ENCODE data around the gene EXOC3.
"Not testable (repeated sequence)": the region's sequence is repeated elsewhere in the genome, so short reads cannot be mapped to it uniquely, and the experiment has no call there.

Gene EXOC3

DNA sequence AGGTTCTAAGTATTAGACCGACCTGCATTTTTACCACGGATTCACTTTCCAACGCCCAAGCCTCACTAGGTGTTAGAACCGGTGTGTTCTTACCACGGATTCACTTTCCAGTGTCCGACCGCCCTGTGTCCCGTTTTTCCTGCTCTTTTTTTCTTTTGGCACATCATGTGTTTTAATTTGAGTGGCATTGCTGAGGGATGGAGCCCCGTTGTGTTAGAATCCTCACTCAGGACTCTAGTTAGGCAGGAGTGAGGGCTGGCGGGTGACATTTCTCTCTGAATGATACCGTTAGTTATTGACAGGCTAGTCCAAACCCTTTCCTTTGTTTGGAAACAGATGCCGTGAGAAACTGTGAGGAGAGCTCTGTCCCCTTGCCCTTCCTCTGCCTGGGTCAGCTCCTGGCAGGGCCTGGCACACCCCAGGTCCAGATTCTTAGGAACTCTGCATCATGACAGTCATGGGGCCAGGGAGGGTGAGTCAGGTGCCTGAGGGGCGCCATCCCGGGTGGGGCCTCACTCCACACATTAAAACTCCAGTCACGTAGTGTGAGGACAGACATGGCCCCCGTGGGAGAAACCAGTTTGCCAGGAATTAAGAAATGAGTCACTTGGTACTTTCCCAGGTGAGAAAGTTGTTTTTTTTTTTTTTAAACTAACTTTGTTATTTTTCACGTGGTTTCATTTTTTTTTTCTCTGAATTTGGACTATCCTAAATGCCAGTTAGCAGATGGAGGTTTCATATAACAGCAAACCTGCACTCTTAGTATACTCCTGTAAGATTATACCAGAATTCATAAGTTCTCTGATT lies 15.8 kb downstream of the EXOC3 start:
- DNase-seq, result no peak

DNA sequence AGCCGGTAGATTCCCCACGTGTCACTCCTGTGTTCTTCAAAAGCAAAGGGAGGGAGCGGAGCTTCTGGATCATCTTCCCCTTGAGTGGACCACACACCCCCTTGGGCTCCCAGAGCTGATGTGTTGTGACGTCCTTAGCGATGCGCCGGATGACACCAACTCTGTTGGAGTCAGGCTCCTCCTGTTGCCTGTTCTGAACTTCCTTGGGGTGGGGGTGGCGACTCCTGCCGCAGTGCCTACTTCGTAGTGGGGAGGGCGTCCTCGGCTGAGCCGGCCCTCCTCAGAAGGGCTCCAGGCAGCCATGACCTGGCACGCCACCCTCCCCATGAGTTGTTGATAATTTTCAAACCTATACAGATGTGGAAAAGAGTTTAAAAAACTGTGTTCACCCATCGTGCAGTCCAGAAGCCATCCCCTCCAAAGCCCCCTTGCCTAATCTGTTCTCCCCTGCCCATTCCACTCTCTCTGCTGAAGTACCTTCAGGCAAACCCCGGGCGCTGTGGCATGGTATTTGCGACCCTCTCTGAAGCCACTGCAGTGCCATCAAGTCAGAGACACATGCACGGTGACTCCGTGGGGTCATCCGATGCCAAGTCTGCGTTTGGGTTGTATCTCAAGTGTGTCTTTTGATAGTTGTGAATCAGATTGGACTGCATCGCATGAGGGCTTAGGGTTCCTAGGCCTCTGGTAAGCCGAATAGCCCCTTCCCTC lies 16.7 kb downstream of the EXOC3 start:
- DNase-seq, result no peak

DNA sequence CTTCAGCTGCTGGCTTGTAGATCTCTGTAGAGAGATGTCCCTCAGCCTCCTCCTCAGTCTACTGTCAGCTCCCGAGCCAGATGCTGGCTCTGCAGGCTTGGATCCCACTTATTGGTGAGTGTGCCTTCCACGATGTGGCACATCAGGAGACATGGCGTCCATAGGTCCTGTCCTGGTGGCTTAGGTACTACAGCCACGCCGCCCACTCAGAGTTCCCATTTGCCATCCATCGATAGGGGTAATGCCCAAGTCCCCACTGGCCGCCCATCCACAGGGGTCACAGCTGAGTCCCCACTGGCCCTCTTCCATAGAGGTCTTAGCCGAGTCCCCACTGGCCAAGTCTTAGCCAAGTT lies 17.3 kb downstream of the EXOC3 start:
- no peak for DNase-seq

DNA sequence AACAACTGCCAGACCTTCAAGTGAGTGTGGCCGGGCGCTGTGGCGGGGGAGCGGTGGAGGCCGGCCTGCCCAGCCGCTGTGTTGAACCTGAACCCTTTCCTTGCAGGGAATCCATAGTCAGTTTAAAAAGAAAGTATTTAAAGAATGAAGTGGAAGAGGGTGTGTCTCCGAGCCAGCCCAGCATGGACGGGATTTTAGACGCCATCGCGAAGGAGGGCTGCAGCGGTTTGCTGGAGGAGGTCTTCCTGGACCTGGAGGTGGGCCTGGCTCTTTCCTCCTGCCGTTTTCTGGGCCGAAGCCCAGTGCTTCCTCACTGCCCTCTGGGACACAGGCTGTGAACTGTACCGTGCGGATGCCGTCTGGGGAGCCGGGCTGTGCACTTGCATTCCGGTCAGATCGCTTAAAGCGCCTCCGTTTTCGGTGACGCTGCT lies 19.1 kb downstream of the EXOC3 start:
- no peak for DNase-seq

DNA sequence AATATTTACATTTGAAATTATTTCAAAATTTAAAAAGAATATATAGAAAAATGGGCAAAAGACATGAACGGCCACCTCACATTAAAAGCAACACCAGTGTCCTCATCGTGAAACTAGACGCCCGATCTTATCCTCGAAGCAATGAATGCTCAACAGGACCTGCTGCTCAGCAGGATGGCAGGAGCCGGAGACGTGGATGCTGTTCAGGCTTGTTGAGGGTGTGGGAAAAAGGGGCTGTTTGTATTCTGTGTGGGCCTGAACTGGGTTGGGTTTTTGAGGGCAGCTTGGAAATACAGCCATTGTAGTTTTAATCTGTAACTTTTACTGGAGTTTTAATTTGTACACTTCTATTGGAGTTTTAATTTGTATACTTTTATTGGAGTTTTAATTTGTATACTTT lies 20.3 kb downstream of the EXOC3 start:
- DNase-seq, result no peak

DNA sequence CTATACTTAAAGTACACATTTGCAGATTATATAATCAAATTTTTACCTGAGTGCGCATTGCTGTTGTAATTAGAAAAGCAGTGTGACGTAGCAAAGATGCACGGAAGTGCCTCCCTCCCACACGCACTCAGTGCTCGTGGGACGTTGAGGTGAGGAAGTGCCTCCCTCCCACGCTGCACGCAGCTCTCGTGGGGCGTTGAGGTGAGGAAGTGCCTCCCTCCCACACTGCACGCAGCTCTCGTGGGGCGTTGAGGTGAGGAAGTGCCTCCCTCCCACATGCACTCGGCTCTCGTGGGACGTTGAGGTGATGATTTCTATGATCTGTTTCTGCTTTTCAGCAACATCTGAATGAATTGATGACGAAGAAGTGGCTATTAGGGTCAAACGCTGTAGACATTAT lies 21.0 kb downstream of the EXOC3 start:
- peak; percentile 72 for DNase-seq

DNA sequence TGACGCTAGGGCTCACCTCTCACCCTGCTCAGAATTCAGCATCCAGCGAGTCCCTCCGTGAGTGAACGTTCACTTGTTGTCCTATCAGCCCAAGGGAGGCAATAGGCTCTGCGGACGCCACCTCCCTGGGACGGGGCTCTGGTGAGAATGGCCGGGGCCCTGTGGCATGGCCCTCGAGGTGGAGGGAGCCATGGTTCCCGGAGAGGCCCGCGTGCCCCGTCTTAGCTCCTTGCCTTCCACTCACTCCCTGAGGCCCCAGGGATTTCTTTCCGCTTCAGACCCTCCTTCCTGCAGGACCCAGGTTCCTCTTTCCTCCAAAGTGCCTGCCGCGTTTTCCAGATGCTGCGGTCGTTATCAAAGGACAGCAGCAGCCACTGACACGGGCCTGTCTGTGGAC lies 21.5 kb downstream of the EXOC3 start:
- no peak for DNase-seq

DNA sequence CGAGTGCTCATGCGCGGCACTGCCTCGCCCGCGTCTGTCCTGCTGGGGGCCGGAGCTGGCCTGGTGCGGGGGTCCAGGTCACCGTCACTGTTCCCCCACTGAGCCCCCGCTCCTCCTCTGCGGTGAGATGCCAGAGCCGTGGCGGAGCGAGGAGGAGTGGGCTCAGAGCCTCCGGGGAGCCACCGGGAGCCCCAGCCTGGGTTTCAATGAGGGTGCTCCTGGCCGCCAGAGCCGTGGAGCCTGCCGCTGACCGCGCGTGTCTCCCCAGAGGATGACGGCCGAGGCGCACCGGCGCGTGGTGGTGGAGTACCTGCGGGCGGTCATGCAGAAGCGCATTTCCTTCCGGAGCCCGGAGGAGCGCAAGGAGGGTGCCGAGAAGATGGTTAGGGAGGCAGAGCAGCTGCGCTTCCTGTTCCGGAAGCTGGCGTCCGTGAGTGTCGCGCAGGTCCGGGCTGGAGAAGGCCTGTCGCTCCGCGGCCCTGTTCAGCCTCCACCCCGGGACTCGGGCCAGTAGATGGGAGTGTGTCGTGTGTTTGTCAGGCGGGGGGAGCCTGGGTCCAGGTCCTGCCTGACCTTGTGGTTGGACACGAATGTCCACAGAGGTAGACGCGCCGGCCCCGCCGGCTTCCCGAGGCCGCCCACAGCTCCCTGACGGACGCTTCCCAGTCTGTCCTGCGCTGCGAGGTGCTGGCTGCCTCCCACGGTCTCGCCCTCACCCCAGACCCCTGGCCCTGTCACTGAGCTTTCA lies 22.0 kb downstream of the EXOC3 start:
- DNase-seq, result no peak

DNA sequence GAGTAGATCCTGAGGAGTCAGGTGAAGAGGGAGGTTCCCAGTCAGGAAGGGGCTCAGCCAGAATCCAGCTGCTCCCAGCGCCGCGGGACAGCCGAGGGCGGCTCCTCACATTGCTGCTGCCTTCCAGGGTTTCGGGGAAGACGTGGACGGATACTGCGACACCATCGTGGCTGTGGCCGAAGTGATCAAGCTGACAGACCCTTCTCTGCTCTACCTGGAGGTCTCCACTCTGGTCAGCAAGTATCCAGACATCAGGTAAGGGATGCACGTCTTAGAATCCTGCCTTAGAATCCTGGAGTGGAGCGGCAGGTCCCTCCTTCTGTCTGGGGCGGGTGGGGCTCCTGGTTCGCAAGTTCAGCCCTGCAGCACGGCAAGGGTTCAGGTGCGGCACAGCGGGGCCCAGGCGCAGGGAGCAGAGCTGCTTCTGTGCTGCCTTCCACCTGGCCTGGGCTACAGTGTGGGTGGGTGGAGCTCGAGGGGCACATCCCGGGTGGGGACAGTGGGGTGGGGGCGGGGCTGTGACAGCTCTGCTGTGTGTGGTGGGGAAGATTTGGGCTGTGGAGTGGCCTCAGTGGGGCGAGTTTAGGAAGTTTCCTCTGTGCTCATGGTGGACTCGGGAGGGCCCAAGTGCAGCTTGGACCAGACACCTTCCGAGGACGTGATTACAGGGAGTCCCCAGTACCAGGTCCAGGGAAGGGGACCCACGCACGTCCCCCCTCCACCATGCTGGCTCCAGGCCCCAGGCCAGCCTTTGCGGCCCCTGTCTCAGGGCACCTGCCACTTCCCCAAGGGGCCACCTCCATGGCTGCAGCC lies 22.8 kb downstream of the EXOC3 start:
- DNase-seq, result no peak

DNA sequence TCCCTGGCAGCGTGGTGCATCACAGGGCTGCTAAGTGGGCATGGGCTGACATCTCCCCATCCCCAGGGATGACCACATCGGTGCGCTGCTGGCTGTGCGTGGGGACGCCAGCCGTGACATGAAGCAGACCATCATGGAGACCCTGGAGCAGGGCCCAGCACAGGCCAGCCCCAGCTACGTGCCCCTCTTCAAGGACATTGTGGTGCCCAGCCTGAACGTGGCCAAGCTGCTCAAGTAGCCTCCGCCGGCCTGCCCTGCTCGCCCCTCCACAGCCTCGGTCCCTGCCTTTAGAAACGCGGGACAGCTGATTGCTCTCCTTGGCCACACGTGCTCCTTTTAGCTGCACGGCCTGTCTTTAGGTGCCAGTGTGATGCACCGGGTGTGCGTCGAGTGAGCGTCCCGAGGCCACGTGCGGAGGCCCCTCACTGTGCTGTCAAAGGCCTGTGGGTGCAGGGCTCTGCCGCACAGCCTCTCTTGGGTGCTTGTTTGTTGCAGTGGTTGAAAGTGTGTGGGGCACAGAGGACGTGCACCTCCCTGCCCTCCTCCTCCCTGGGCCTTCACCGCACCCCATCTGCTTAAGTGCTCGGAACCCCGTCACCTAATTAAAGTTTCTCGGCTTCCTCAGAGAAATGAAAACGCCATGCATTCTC lies 23.8 kb downstream of the EXOC3 start:
- DNase-seq, result no peak

DNA sequence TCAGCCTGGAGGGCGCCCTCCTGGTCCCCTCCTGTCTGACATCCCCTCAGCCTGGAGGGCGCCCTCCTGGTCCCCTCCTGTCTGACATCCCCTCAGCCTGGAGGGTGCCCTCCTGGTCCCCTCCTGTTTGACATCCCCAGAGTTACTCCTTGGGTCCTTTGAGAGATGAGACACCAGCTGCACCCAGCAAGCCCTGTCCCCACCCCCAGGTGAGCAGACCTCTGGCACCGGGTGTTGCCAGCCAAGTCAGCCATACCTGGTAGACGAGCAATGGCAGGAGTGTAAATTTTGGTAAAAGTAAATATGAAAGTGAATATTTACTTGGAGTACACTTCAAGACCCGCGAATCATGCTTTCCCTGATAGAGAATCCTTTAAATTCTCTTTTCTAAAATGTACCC lies 25.4 kb downstream of the EXOC3 start:
- no peak for DNase-seq

DNA sequence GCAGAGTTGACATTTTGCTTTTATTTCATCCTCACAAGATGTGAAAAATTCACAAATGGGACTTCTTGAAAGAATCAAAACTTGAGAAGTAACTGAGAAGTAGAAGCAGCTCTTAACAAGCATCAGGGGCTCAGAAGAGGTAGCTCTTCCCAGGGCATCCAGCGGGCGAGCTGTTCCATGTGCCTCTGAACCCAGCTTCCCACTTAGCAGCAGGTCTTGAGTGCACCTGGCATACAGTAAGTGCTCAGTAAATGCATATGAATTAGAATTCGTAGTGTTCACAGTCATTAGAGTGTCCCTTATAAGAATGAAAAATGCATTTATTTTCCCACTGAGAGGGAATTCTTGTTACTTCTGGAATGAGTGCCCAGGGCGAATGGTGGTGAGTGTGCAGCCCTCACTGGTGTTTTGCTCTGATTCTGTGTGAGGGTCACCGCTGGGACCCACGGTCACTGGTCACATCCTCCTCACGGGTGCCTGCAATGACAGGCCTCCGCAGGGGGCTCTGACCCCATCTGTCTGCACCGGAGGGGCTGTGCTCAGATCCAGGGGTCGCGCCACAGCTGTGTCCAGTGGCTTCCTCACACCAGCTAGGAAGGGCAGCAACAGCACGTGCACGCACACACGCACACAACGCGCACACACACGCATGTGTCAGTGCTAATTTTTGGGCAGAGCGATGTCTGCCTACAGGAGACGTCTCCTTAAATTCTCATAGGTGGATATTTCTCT lies 26.9 kb downstream of the EXOC3 start:
- DNase-seq, result no peak

DNA sequence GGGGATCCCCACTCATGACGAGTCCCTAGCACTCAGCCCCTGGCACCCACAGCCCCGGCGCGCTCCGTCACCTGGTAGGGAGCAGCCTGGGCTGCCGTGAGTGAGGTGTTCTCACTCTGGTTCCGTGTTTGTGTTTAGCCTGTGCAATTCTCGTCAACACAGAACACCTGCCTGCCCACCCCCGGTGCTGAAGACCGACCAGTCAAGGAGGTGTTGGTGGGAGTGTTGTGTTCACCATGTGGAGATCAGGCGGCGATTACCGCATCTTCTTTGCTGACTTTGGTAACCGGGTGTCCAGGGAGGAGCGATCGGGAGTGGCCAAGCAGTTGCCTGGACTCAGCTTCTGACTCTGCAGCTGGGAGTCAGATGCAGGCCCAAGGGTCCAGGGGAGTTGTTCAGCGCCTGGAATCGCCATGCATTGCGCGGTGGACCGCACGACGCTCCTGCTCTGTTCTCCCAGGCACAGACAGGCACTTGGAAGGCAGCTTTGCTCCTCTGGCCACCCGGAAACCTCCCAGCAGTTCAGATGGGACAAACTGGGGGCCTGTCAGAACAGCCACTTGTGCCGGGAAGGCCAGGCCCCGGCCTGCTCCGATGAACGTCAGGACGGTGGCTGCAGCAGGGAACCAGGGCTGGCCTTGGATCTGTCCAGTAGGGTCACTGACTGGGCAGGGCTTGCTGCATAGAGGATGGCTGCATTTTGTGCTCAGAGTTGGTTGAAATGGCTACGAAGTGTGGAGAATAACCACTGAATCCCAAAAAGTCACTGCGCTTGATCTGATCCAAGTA lies 28.2 kb downstream of the EXOC3 start:
- DNase-seq, result no peak

DNA sequence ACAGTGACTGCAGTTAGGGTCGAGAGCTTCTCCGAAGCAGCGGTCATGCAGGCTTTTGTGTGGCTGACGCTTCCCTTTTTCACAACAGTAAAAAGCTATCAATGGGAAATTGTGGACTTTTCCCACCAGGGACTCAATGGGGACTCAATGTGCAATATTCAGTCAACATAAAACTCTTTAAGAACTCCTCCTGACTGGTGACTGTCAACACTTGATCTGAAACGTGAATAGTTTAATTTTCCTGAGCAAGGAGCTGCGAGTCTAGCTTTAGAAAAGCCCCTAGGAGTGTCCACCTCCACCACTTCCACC lies 28.7 kb downstream of the EXOC3 start:
- DNase-seq, result no peak

DNA sequence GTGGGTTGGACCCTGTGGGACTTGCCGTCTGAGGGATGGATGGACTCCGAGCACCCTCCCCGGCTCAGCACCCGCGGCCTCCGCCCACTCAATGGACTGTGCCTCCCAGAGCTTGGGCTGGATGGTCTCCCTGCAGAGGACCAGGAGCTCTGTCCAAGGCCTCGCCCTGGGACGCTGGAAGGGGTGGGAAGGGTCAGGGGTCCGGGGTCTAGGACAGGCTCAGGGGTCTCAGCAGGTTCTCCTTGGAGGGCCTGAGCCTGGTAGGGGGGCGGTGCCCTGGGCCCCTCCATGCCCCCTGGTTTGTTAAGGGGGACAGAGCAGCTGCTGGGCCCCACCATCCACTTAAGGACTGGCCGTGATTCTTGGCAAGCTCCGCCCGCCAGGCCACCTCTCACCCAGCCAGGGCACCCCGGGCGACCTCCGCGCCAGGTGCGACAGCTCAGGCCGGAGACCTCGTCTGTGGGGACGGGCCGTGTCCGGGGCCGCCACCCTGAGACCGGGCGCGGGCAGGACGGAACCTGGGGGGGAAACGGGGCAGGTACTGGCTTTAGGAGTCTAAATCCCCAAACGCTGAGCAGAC lies 29.2 kb downstream of the EXOC3 start:
- DNase-seq, result no peak

DNA sequence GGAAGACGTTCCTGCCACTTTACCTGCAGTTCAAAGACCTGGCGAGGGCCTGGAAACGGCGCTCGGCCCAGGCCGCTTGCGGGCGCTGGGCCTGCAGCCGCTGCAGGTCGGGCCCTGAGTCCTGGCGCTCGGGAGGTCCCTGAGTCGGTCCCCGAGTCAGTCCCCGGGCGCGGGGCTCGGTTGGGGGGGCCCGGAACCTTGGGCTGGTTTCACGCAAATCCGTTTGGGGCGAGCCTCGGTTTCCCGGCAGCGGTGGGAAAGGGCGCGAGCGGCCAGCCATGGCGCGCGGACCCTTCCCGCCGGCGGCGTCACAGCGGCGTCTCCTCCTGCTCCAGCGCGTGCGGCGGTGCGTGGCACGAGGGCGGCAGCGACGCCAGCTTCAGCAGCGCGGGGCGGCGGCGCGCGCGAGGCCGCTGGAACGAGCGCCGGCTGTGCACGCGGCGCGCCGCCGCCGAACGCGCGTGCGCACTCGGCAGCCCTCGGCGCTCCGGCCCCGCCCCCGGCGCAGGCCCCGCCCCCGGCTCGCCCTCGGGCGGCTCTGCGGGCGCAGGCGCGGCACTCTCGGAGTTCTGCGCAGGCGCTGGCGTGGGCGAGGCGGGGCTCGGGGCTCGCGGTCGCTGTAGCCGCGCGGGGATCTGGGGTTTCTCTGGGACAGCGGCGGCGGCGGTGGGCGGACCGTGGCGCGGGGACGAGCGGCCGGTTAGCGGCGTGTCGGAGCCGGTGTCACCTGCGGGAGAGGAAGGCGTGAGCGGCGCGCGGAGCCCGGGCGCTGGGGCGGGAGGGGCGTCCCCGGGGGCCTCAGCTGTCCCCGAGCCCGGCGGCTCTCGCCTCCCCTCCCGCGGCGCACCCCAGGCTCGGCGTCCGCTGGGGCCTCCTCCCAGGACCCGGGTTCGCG lies 29.9 kb downstream of the EXOC3 start:
- DNase-seq, result peak; percentile 84

DNA sequence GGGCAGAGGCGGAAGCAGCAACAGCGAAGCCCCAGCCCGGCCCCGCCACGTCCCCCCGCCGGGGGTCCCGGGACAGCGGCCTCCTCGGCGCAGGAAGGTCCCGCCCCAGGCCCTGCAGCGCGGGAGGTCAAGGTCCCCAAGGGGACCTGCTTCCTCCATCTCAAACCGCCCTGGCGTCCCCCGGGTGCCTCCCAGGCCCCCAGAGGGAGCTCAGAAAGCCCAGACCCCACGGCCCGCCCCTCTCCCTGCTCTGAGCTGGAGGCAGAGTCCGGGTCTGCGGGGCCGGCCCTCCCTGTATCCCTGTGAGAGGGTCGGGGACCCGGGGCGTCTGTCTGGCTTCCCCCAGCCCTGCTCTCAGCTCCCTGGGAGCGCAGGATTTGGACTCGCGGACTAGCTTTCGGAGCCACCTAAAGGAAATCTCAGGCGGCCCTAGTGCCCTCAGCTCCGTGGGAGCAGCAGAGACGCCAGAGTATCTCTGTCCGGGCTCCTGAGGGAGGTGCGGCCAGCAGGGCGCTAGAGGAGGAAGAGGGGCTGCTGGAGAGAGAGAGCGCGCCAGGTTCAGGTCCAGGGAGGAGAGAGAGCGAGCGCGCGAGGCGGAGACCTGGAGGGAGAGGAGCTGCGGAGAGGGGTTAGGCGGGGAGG lies 30.7 kb downstream of the EXOC3 start:
- no peak for DNase-seq

DNA sequence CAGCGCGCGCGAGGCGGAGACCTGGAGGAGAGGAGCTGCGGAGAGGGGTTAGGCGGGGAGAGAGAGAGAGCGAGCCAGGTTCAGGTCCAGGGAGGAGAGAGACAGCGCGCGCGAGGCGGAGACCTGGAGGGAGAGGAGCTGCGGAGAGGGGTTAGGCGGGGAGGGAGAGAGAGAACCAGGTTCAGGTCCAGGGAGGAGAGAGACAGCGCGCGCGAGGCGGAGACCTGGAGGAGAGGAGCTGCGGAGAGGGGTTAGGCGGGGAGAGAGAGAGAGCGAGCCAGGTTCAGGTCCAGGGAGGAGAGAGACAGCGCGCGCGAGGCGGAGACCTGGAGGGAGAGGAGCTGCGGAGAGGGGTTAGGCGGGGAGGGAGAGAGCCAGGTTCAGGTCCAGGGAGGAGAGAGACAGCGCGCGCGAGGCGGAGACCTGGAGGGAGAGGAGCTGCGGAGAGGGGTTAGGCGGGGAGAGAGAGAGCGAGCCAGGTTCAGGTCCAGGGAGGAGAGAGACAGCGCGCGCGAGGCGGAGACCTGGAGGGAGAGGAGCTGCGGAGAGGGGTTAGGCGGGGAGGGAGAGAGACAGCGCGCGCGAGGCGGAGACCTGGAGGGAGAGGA lies 31.4 kb downstream of the EXOC3 start:
- DNase-seq, result not testable (repeated sequence)

All from activated CD4-positive, alpha-beta T cell treated with anti-CD3 and anti-CD28 coated beads for 1 hour (primary cell).